Neural crest cell (in vitro differentiated cells): ENCODE results near the gene KAT14. TPM values are rescaled to one million over a fixed set of nuclear protein-coding genes. Genes with fewer than 3 reads are reported as not detected.
A peak's percentile ranks its signal among the peaks of the same experiment; 100 is the strongest.

ENCODE experiments used
- DNase-seq: peaks from one replicate; pipeline ENCODE4 v3.0.0; 2021; ENCODE audit warnings: low read depth, mixed read lengths, low spot score
- H3K27ac Mint-ChIP-seq: one replicate; pipeline ENCODE4 v1.8.0; 2021; ENCODE audit warnings: mild to moderate bottlenecking, mixed read lengths; ENCODE audit not compliant: unreplicated experiment
- H3K27me3 Mint-ChIP-seq: 2 replicates; pipeline ENCODE4 v1.8.0; 2021; ENCODE audit warnings: low read depth, mild to moderate bottlenecking, mixed read lengths
- H3K36me3 Mint-ChIP-seq: 2 replicates; pipeline ENCODE4 v1.8.0; 2021; ENCODE audit warnings: low read depth, mild to moderate bottlenecking, mixed read lengths
- H3K4me1 Mint-ChIP-seq: 2 replicates; pipeline ENCODE4 v1.8.0; 2021; ENCODE audit warnings: mixed read lengths
- H3K4me3 Mint-ChIP-seq: one replicate; pipeline ENCODE4 v1.8.0; 2021; ENCODE audit warnings: mild to moderate bottlenecking, mixed read lengths
- H3K9me3 Mint-ChIP-seq: 2 replicates; pipeline ENCODE4 v1.8.0; 2021; ENCODE audit warnings: mixed read lengths
- CTCF ChIP-seq: fragments of 200-600 bp; sonication (generic); conservative IDR thresholded peaks from 2 replicates; pipeline ENCODE4 v1.5.0; 2021; ENCODE audit warnings: antibody characterized with exemption, mild to moderate bottlenecking
- total RNA-seq: library from RNA; stranded (reverse); gene quantifications from 2 replicates; pipeline ENCODE4 v1.2.1, GENCODE V29; 2021

KAT14 gene
- total RNA-seq, 1 donor from 2014 or later = 30.7 TPM

- no peaks in the 10 kb centered on the region for H3K27me3 Mint-ChIP-seq
- no peak overlapping the region for H3K4me3 Mint-ChIP-seq
- H3K27ac Mint-ChIP-seq = peak overlapping the region; percentile 83
- DNase-seq = no peak
- peaks cover 34% of the 10 kb centered on the region for H3K36me3 Mint-ChIP-seq
- no peak for TF ChIP-seq CTCF
- H3K4me1 Mint-ChIP-seq = peaks cover 19% of the 10 kb centered on the region
- H3K9me3 Mint-ChIP-seq = no peaks in the 10 kb centered on the region
These were observed 27.9 kb downstream of the KAT14 start for GRCh38 chr20:18165553-18165952.

GRCh38 chr20:18166241-18166881, 28.7 kb downstream of the KAT14 start:
- no peak overlapping the region for H3K4me3 Mint-ChIP-seq
- DNase-seq = no peak
- H3K27ac Mint-ChIP-seq = no peak overlapping the region
- H3K27me3 Mint-ChIP-seq = no peaks in the 10 kb centered on the region
- TF ChIP-seq CTCF = no peak
- no peaks in the 10 kb centered on the region for H3K9me3 Mint-ChIP-seq
- peaks cover 38% of the 10 kb centered on the region for H3K36me3 Mint-ChIP-seq
- peaks cover 19% of the 10 kb centered on the region for H3K4me1 Mint-ChIP-seq

- no peaks in the 10 kb centered on the region for H3K27me3 Mint-ChIP-seq
- no peak for TF ChIP-seq CTCF
- H3K36me3 Mint-ChIP-seq = peaks cover 37% of the 10 kb centered on the region
- no peak for DNase-seq
- H3K4me3 Mint-ChIP-seq = no peak overlapping the region
- H3K27ac Mint-ChIP-seq = no peak overlapping the region
- H3K4me1 Mint-ChIP-seq = peaks cover 19% of the 10 kb centered on the region
- no peaks in the 10 kb centered on the region for H3K9me3 Mint-ChIP-seq
These were observed 29.3 kb downstream of the KAT14 start for GRCh38 chr20:18166950-18167349.

- Mint-ChIP-seq H3K4me1 (peaks cover 9% of the 10 kb centered on the region), H3K4me3 (no peak overlapping the region), H3K27me3 (no peaks in the 10 kb centered on the region), H3K36me3 (peaks cover 34% of the 10 kb centered on the region), H3K27ac (no peak overlapping the region), H3K9me3 (no peaks in the 10 kb centered on the region)
- TF ChIP-seq CTCF = no peak
- DNase-seq = no peak
These were observed 34.7 kb downstream of the KAT14 start for GRCh38 chr20:18172379-18172778.

- Mint-ChIP-seq H3K27me3 (no peaks in the 10 kb centered on the region), H3K27ac (no peak overlapping the region), H3K4me1 (peaks cover 4% of the 10 kb centered on the region), H3K9me3 (peaks cover 2% of the 10 kb centered on the region), H3K4me3 (no peak overlapping the region), H3K36me3 (peaks cover 35% of the 10 kb centered on the region)
- no peak for DNase-seq
- TF ChIP-seq CTCF = no peak
These were observed 37.4 kb downstream of the KAT14 start for GRCh38 chr20:18174906-18175683.
